Astrocyte of the cerebellum (primary cell): ENCODE measurements around the gene TAS2R10.

Experiments
- DNase-seq: peaks from one replicate; pipeline ENCODE4 v3.0.0-alpha.2; 2011; ENCODE audit warnings: low read depth
- H3K4me3 ChIP-seq: 2 replicates; pipeline ENCODE4 v1.5.1; 2011; ENCODE audit warnings: mild to moderate bottlenecking, low read depth, low read length, moderate library complexity
- in situ Hi-C: cut with HindIII; loops from 2 replicates; pipeline ENCODE4 v1.10.0; 2017; ENCODE audit warnings: low sequenced_read_pairs
- TF ChIP-seq, protein P1 (sequence below): IDR thresholded peaks from 2 replicates; pipeline ENCODE4 v1.5.1; 2012; ENCODE audit warnings: low read length, low read depth, moderate library complexity, mild to moderate bottlenecking; ENCODE audit errors: missing control alignments

Gene TAS2R10

DNA sequence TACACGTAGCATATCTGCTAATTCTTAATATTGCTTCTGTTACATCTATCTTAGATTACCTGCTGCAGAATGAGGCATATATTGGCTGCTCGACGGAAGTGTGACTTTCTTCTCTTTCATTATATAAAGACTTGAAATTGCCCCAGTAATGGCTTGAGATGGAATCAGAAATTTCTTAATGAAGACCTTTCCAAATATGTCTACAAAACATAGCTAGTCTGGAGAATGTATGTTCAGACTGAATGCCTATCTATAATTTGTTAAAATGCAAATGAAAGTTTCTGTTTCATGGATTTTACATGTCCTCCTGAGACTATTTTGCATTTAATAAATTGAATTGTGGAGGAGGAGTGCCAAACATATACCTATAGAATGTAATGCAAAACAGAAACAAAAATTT lies at the start of gene TAS2R10:
Gene TAS2R10, minus strand, starts transcription at position 101 of the 400 bp plus-strand sequence. Its CDS starts 89 bp downstream, at position 12.
- TF ChIP-seq, protein P1, sequence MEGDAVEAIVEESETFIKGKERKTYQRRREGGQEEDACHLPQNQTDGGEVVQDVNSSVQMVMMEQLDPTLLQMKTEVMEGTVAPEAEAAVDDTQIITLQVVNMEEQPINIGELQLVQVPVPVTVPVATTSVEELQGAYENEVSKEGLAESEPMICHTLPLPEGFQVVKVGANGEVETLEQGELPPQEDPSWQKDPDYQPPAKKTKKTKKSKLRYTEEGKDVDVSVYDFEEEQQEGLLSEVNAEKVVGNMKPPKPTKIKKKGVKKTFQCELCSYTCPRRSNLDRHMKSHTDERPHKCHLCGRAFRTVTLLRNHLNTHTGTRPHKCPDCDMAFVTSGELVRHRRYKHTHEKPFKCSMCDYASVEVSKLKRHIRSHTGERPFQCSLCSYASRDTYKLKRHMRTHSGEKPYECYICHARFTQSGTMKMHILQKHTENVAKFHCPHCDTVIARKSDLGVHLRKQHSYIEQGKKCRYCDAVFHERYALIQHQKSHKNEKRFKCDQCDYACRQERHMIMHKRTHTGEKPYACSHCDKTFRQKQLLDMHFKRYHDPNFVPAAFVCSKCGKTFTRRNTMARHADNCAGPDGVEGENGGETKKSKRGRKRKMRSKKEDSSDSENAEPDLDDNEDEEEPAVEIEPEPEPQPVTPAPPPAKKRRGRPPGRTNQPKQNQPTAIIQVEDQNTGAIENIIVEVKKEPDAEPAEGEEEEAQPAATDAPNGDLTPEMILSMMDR, result no peak
- no peak for DNase-seq
- in situ Hi-C loops, result no loop called here
- no peak within 1 kb of the TSS for H3K4me3 ChIP-seq

- in situ Hi-C loops, result no loop called here
- TF ChIP-seq, protein P1, result no peak
- H3K4me3 ChIP-seq, result no peak overlapping the region
- DNase-seq, result peak; percentile 49
These were observed 47.2 kb upstream of the TAS2R10 start for GRCh38 chr12:10873378-10873777.

DNA sequence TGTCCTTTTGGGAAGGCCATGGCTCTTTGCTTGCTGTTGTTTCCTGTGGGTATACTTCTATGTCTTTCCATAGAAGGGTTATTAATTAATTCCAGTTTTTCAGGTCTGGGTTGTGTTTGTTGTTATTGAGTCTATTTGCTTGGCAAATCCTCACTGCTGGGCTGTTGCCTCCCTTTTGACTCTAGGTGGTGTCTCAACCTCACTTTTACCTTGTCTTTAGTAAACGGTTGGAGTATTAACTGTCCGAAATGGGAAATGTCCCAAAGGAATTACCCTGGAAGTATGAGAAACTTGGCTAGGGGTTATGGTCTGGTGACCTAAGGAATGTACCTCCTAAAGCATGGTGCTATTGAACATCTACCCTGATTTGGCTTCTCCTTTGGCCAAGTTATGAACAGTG lies 41.2 kb upstream of the TAS2R10 start:
- in situ Hi-C loops, result no loop called here
- TF ChIP-seq, protein P1, result no peak

GRCh38 chr12:10863512-10864218 lies 37.5 kb upstream of the TAS2R10 start:
- TF ChIP-seq, protein P1, result no peak
- DNase-seq, result no peak
- H3K4me3 ChIP-seq, result no peak overlapping the region
- in situ Hi-C loops, result no loop called here

More for the DNA sequence above, 41.2 kb upstream of the TAS2R10 start:
- DNase-seq, result no peak
- H3K4me3 ChIP-seq, result no peak overlapping the region

DNA sequence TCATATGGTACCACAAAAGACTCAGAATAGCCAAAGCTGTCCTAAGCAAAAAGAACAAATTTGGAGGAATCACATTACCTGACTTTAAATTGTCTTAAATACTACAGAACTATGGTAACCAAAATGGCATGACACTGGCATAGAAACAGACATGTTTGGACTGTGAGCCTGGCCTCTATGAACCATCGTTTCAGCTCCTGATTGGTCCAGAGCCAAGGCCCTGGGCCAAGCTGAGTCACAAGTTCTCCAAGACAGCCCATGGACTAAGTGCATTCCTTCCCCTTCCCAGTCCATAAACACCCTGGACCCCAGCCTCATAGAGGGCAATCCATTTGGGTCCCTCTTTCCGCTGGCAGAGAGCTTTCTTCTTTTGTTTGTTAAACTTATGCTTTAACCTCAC lies 35.2 kb upstream of the TAS2R10 start:
- TF ChIP-seq, protein P1, result no peak
- in situ Hi-C loops, result no loop called here
- DNase-seq, result no peak
- H3K4me3 ChIP-seq, result no peak overlapping the region

DNA sequence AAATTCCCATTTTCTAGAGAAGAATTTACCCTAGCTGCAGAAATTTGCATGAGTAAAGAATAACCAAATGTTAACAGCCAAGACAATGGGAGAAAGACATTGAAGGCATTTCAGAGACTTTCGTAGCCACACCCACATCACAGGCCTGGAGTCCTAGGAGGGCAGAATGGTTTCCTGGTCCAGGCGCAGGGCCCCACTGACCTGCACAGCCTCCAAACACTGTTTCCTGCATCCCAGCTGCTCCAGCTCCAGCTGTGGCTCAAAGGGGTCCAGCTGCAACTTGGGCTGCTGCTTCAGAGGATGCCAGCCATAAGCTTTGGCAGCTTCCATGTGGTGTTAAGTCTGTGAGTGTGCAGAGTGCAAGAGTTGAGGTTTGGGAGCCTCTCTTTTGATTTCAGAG lies 29.6 kb upstream of the TAS2R10 start:
- H3K4me3 ChIP-seq, result no peak overlapping the region
- TF ChIP-seq, protein P1, result no peak
- no peak for DNase-seq
- in situ Hi-C loops, result no loop called here
